ENCODE results near the gene PVRIG.

DNA sequence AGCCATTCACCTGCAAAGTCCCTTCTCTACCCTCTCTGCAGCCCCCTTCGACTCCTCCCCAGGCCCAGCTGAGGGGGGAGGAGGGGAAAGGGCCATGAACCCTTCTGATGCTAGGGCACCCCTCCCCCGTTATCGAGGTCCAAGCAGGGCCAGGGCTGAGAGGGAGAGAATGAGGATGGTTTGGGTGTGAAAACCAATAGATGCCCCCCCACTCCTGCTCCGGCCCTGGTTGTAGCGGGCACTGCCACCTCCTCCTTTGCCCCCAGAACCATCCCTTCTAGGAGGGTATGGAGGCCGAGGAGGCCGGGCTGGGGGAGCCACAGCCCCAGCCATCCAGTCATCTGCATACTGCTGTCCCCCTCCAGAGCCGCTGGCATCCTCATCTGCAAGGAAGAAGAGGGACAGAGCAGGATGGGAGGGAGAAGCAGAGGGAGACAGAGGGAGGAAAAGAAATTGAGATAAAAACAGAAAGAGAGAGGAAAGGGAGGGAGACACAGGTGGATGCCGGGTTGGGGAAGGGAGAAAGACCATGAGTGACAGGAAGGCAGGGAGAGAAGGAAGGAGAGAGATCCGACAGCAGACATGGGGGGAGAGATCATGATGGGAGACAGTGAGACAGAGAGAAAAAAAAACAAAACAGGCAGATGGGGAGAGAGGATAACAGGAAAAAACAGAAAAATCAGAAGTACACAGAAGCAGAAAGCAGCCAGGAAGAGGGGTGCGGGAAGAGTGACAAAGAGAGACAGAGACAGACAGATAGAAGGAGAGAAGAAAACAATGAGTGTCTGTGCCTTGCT is 49.5 kb upstream of the PVRIG start:
- TF ChIP-seq, protein P1, sequence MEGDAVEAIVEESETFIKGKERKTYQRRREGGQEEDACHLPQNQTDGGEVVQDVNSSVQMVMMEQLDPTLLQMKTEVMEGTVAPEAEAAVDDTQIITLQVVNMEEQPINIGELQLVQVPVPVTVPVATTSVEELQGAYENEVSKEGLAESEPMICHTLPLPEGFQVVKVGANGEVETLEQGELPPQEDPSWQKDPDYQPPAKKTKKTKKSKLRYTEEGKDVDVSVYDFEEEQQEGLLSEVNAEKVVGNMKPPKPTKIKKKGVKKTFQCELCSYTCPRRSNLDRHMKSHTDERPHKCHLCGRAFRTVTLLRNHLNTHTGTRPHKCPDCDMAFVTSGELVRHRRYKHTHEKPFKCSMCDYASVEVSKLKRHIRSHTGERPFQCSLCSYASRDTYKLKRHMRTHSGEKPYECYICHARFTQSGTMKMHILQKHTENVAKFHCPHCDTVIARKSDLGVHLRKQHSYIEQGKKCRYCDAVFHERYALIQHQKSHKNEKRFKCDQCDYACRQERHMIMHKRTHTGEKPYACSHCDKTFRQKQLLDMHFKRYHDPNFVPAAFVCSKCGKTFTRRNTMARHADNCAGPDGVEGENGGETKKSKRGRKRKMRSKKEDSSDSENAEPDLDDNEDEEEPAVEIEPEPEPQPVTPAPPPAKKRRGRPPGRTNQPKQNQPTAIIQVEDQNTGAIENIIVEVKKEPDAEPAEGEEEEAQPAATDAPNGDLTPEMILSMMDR (IDR thresholded peaks at IDR 0.05) = no peak
- no peak for TF ChIP-seq POLR2A (IDR thresholded peaks at IDR 0.05)

Measured in lower leg skin (tissue), 3 donors.